Measurements from ENCODE around the gene RPS6KA4.
"Not testable (repeated sequence)": the region's sequence is repeated elsewhere in the genome, so short reads cannot be mapped to it uniquely, and the experiment has no call there.

RPS6KA4 gene

GRCh38 chr11:64320556-64320955 lies 38.4 kb upstream of the RPS6KA4 start:
- WGBS (ENCODE audit: insufficient coverage) = 98% methylated on average over 7 of the region's 7 CpGs
- H3K4me1 ChIP-seq (ENCODE audit: control extremely low read depth in 1 of 4, control insufficient read depth in 4 of 4, insufficient read depth in 4 of 4, low read length in 3 of 4) = peaks cover 0 to 39% (median 27%) of the 10 kb centered on the region in 4 experiments
- no peak for DNase-seq
- no peaks in the 10 kb centered on the region for H3K9me3 ChIP-seq (ENCODE audit: control extremely low read depth in 1 of 5, control insufficient read depth in 4 of 5, insufficient read depth in 2 of 5, low read depth in 1 of 5, low read length in 4 of 5)
- POLR2A ChIA-PET = no interaction called here
- CTCF ChIA-PET = interaction anchor here (8.7 kb wide), 1 partner anchor 12 kb away, joined by 133 read pairs; no protein-coding TSS in a partner anchor
- H3K27ac ChIP-seq (ENCODE audit: insufficient read depth in 1 of 2, low read depth in 1 of 2, low read length in 2 of 2, poor library complexity in 1 of 2, severe bottlenecking in 2 of 2) = no peak overlapping the region
- no peaks in the 10 kb centered on the region for H3K27me3 ChIP-seq (replicated peaks in 2 of 5; ENCODE audit: control insufficient read depth in 4 of 5, insufficient read depth in 5 of 5, low read length in 4 of 5)
- peaks cover 5 to 29% (median 18%) of the 10 kb centered on the region in 4 experiments for H3K36me3 ChIP-seq (ENCODE audit: control insufficient read depth in 4 of 4, insufficient read depth in 4 of 4, low read length in 3 of 4)
- no peak overlapping the region for H3K4me3 ChIP-seq (ENCODE audit: control insufficient read depth in 1 of 7, extremely low read depth in 1 of 7, insufficient read depth in 4 of 7, low read depth in 2 of 7, low read length in 6 of 7)

GRCh38 chr11:64321026-64321425 lies 37.9 kb upstream of the RPS6KA4 start:
- Histone ChIP-seq H3K4me3 (ENCODE audit: control insufficient read depth in 1 of 7, extremely low read depth in 1 of 7, insufficient read depth in 4 of 7, low read depth in 2 of 7, low read length in 6 of 7) (no peak overlapping the region), H3K9me3 (ENCODE audit: control extremely low read depth in 1 of 5, control insufficient read depth in 4 of 5, insufficient read depth in 2 of 5, low read depth in 1 of 5, low read length in 4 of 5) (no peaks in the 10 kb centered on the region), H3K27ac (ENCODE audit: insufficient read depth in 1 of 2, low read depth in 1 of 2, low read length in 2 of 2, poor library complexity in 1 of 2, severe bottlenecking in 2 of 2) (no peak overlapping the region), H3K4me1 (ENCODE audit: control extremely low read depth in 1 of 4, control insufficient read depth in 4 of 4, insufficient read depth in 4 of 4, low read length in 3 of 4) (peaks cover 0 to 34% (median 26%) of the 10 kb centered on the region in 4 experiments), H3K27me3 (replicated peaks in 2 of 5; ENCODE audit: control insufficient read depth in 4 of 5, insufficient read depth in 5 of 5, low read length in 4 of 5) (no peaks in the 10 kb centered on the region), H3K36me3 (ENCODE audit: control insufficient read depth in 4 of 4, insufficient read depth in 4 of 4, low read length in 3 of 4) (peaks cover 5 to 24% (median 16%) of the 10 kb centered on the region in 4 experiments)
- WGBS (ENCODE audit: insufficient coverage) = 95% methylated on average over 5 of the region's 5 CpGs
- POLR2A ChIA-PET = no interaction called here
- no peak for DNase-seq
- CTCF ChIA-PET = interaction anchor here (8.7 kb wide), 1 partner anchor 11 kb away, joined by 133 read pairs; no protein-coding TSS in a partner anchor

GRCh38 chr11:64321533-64321932 lies 37.4 kb upstream of the RPS6KA4 start:
- Histone ChIP-seq H3K4me3 (ENCODE audit: control insufficient read depth in 1 of 7, extremely low read depth in 1 of 7, insufficient read depth in 4 of 7, low read depth in 2 of 7, low read length in 6 of 7) (no peak overlapping the region), H3K27ac (ENCODE audit: insufficient read depth in 1 of 2, low read depth in 1 of 2, low read length in 2 of 2, poor library complexity in 1 of 2, severe bottlenecking in 2 of 2) (no peak overlapping the region), H3K27me3 (replicated peaks in 2 of 5; ENCODE audit: control insufficient read depth in 4 of 5, insufficient read depth in 5 of 5, low read length in 4 of 5) (no peaks in the 10 kb centered on the region), H3K9me3 (ENCODE audit: control extremely low read depth in 1 of 5, control insufficient read depth in 4 of 5, insufficient read depth in 2 of 5, low read depth in 1 of 5, low read length in 4 of 5) (no peaks in the 10 kb centered on the region), H3K36me3 (ENCODE audit: control insufficient read depth in 4 of 4, insufficient read depth in 4 of 4, low read length in 3 of 4) (peaks cover 5 to 22% (median 16%) of the 10 kb centered on the region in 4 experiments), H3K4me1 (ENCODE audit: control extremely low read depth in 1 of 4, control insufficient read depth in 4 of 4, insufficient read depth in 4 of 4, low read length in 3 of 4) (peaks cover 0 to 29% (median 22%) of the 10 kb centered on the region in 4 experiments)
- no peak for DNase-seq
- ChIA-PET CTCF (no interaction called here), POLR2A (no interaction called here)
- WGBS (ENCODE audit: insufficient coverage) = 100% methylated on average over 4 of the region's 5 CpGs

- Histone ChIP-seq H3K27ac (ENCODE audit: insufficient read depth in 1 of 2, low read depth in 1 of 2, low read length in 2 of 2, poor library complexity in 1 of 2, severe bottlenecking in 2 of 2) (no peak overlapping the region), H3K9me3 (ENCODE audit: control extremely low read depth in 1 of 5, control insufficient read depth in 4 of 5, insufficient read depth in 2 of 5, low read depth in 1 of 5, low read length in 4 of 5) (no peaks in the 10 kb centered on the region), H3K36me3 (ENCODE audit: control insufficient read depth in 4 of 4, insufficient read depth in 4 of 4, low read length in 3 of 4) (peaks cover 5 to 22% (median 16%) of the 10 kb centered on the region in 4 experiments), H3K4me3 (ENCODE audit: control insufficient read depth in 1 of 7, extremely low read depth in 1 of 7, insufficient read depth in 4 of 7, low read depth in 2 of 7, low read length in 6 of 7) (no peak overlapping the region), H3K27me3 (replicated peaks in 2 of 5; ENCODE audit: control insufficient read depth in 4 of 5, insufficient read depth in 5 of 5, low read length in 4 of 5) (no peaks in the 10 kb centered on the region), H3K4me1 (ENCODE audit: control extremely low read depth in 1 of 4, control insufficient read depth in 4 of 4, insufficient read depth in 4 of 4, low read length in 3 of 4) (peaks cover 0 to 22% (median 13%) of the 10 kb centered on the region in 4 experiments)
- ChIA-PET POLR2A (no interaction called here), CTCF (interaction anchor here (1.0 to 4.8 kb wide), 4 partner anchors 9 to 326 kb away, joined by 3 to 23 read pairs (median 12); no protein-coding TSS in a partner anchor)
- DNase-seq = no peak
- 100% methylated on average over 4 of the region's 7 CpGs for WGBS (ENCODE audit: insufficient coverage)
Observed at GRCh38 chr11:64322925-64323260, 36.1 kb upstream of the RPS6KA4 start.

- H3K9me3 ChIP-seq (ENCODE audit: control extremely low read depth in 1 of 5, control insufficient read depth in 4 of 5, insufficient read depth in 2 of 5, low read depth in 1 of 5, low read length in 4 of 5) = no peaks in the 10 kb centered on the region
- ChIA-PET POLR2A (no interaction called here), CTCF (interaction anchor here (1.0 to 4.8 kb wide), 6 partner anchors 9 to 326 kb away, joined by 3 to 23 read pairs (median 4); no protein-coding TSS in a partner anchor)
- 72% methylated on average over 3 of the region's 5 CpGs for WGBS (ENCODE audit: insufficient coverage)
- H3K4me1 ChIP-seq (ENCODE audit: control extremely low read depth in 1 of 4, control insufficient read depth in 4 of 4, insufficient read depth in 4 of 4, low read length in 3 of 4) = peaks cover 0 to 22% (median 12%) of the 10 kb centered on the region in 4 experiments
- no peaks in the 10 kb centered on the region for H3K27me3 ChIP-seq (replicated peaks in 2 of 5; ENCODE audit: control insufficient read depth in 4 of 5, insufficient read depth in 5 of 5, low read length in 4 of 5)
- no peak for DNase-seq
- no peak overlapping the region for H3K4me3 ChIP-seq (ENCODE audit: control insufficient read depth in 1 of 7, extremely low read depth in 1 of 7, insufficient read depth in 4 of 7, low read depth in 2 of 7, low read length in 6 of 7)
- no peak overlapping the region for H3K27ac ChIP-seq (ENCODE audit: insufficient read depth in 1 of 2, low read depth in 1 of 2, low read length in 2 of 2, poor library complexity in 1 of 2, severe bottlenecking in 2 of 2)
- peaks cover 5 to 22% (median 16%) of the 10 kb centered on the region in 4 experiments for H3K36me3 ChIP-seq (ENCODE audit: control insufficient read depth in 4 of 4, insufficient read depth in 4 of 4, low read length in 3 of 4)
Observed at GRCh38 chr11:64323373-64323772, 35.6 kb upstream of the RPS6KA4 start.

GRCh38 chr11:64323984-64324383 lies 35.0 kb upstream of the RPS6KA4 start:
- DNase-seq; H3K4me3 ChIP-seq (ENCODE audit: control insufficient read depth in 1 of 7, extremely low read depth in 1 of 7, insufficient read depth in 4 of 7, low read depth in 2 of 7, low read length in 6 of 7); POLR2A ChIA-PET; H3K27me3 ChIP-seq (replicated peaks in 2 of 5; ENCODE audit: control insufficient read depth in 4 of 5, insufficient read depth in 5 of 5, low read length in 4 of 5); H3K27ac ChIP-seq (ENCODE audit: insufficient read depth in 1 of 2, low read depth in 1 of 2, low read length in 2 of 2, poor library complexity in 1 of 2, severe bottlenecking in 2 of 2); H3K9me3 ChIP-seq (ENCODE audit: control extremely low read depth in 1 of 5, control insufficient read depth in 4 of 5, insufficient read depth in 2 of 5, low read depth in 1 of 5, low read length in 4 of 5): not testable (repeated sequence)
- WGBS (ENCODE audit: insufficient coverage) = 100% methylated on average over 4 of the region's 4 CpGs
- Histone ChIP-seq H3K36me3 (ENCODE audit: control insufficient read depth in 4 of 4, insufficient read depth in 4 of 4, low read length in 3 of 4) (peaks cover 5 to 22% (median 16%) of the 10 kb centered on the region in 4 experiments), H3K4me1 (ENCODE audit: control extremely low read depth in 1 of 4, control insufficient read depth in 4 of 4, insufficient read depth in 4 of 4, low read length in 3 of 4) (peaks cover 0 to 19% (median 7%) of the 10 kb centered on the region in 4 experiments)
- CTCF ChIA-PET = interaction anchor here (1.0 to 4.8 kb wide), 7 partner anchors 8 to 325 kb away, joined by 3 to 23 read pairs (median 4); no protein-coding TSS in a partner anchor

- Histone ChIP-seq H3K9me3 (ENCODE audit: control extremely low read depth in 1 of 5, control insufficient read depth in 4 of 5, insufficient read depth in 2 of 5, low read depth in 1 of 5, low read length in 4 of 5) (no peaks in the 10 kb centered on the region), H3K27ac (ENCODE audit: insufficient read depth in 1 of 2, low read depth in 1 of 2, low read length in 2 of 2, poor library complexity in 1 of 2, severe bottlenecking in 2 of 2) (no peak overlapping the region), H3K27me3 (replicated peaks in 2 of 5; ENCODE audit: control insufficient read depth in 4 of 5, insufficient read depth in 5 of 5, low read length in 4 of 5) (no peaks in the 10 kb centered on the region), H3K4me1 (ENCODE audit: control extremely low read depth in 1 of 4, control insufficient read depth in 4 of 4, insufficient read depth in 4 of 4, low read length in 3 of 4) (peaks cover 0 to 13% (median 0%) of the 10 kb centered on the region in 4 experiments), H3K4me3 (ENCODE audit: control insufficient read depth in 1 of 7, extremely low read depth in 1 of 7, insufficient read depth in 4 of 7, low read depth in 2 of 7, low read length in 6 of 7) (no peak overlapping the region), H3K36me3 (ENCODE audit: control insufficient read depth in 4 of 4, insufficient read depth in 4 of 4, low read length in 3 of 4) (peaks cover 5 to 22% (median 16%) of the 10 kb centered on the region in 4 experiments)
- ChIA-PET POLR2A (no interaction called here), CTCF (interaction anchor here (1.0 to 4.8 kb wide), 4 partner anchors 10 to 48 kb away, joined by 3 to 23 read pairs (median 4); no protein-coding TSS in a partner anchor)
- 95% methylated on average over 5 of the region's 11 CpGs for whole genome bisulfite sequencing (ENCODE audit: insufficient coverage)
- DNase-seq = no peak
Observed at GRCh38 chr11:64324692-64325469, 34.1 kb upstream of the RPS6KA4 start.

All from common myeloid progenitor, CD34-positive (primary cell).